Keratinocyte (primary cell): Measurements from ENCODE around the gene PPP4R3C. TPM values are rescaled to one million over a fixed set of nuclear protein-coding genes. Genes with fewer than 3 reads are reported as not detected.
"Not testable (repeated sequence)": the region's sequence is repeated elsewhere in the genome, so short reads cannot be mapped to it uniquely, and the experiment has no call there.

ENCODE experiments used
- DNase-seq: peaks from one replicate; pipeline ENCODE4 v3.0.0-alpha.2; 2011; ENCODE audit warnings: low read depth, missing footprints, low spot score
- FAIRE-seq: peaks from 2 replicates; lab custom pipeline; 2011; peaks lifted over from hg19 to GRCh38; lab: Jason Lieb, UNC
- H2AFZ ChIP-seq: 2 replicates; pipeline ENCODE4 v1.6.0; 2012; ENCODE audit warnings: low read length, control low read depth, inconsistent platforms; ENCODE audit not compliant: control insufficient read depth
- H3K27ac ChIP-seq: 2 replicates; pipeline ENCODE4 v1.5.1; 2011; ENCODE audit warnings: low read length; ENCODE audit not compliant: control insufficient read depth, insufficient read depth
- H3K27me3 ChIP-seq: 3 replicates; pipeline ENCODE4 v1.6.0; 2011; ENCODE audit warnings: low read length; ENCODE audit not compliant: control insufficient read depth, insufficient read depth; ENCODE audit errors: extremely low read depth
- H3K36me3 ChIP-seq, 2 experiments: 2 replicates in 1 of 2; 3 replicates in 1 of 2; pipeline ENCODE4 v1.5.1; 2011; ENCODE audit warnings: low read length in 2 of 2, mild to moderate bottlenecking in 1 of 2; ENCODE audit not compliant: control insufficient read depth in 2 of 2, insufficient read depth in 2 of 2; ENCODE audit errors: extremely low read depth in 1 of 2
- H3K4me1 ChIP-seq: 3 replicates; pipeline ENCODE4 v1.5.1; 2011; ENCODE audit warnings: low read length; ENCODE audit not compliant: control insufficient read depth, insufficient read depth; ENCODE audit errors: extremely low read depth
- H3K4me2 ChIP-seq: 3 replicates; pipeline ENCODE4 v1.6.0; 2011; ENCODE audit warnings: low read depth, low read length; ENCODE audit not compliant: control insufficient read depth, insufficient read depth; ENCODE audit errors: extremely low read depth
- H3K4me3 ChIP-seq, 3 experiments: fragments of 200-600 bp in 1 of 3; sonication (generic) in 1 of 3; 2 replicates in 2 of 3; 3 replicates in 1 of 3; pipeline ENCODE4 v1.5.1; 2011 to 2016; ENCODE audit warnings: low read length in 3 of 3, mild to moderate bottlenecking in 3 of 3, control low read depth in 2 of 3, inconsistent platforms in 1 of 3, low read depth in 1 of 3, mixed read lengths in 1 of 3, mixed run types in 1 of 3, moderate library complexity in 1 of 3; ENCODE audit not compliant: control insufficient read depth in 2 of 3, insufficient read depth in 2 of 3; ENCODE audit errors: extremely low read depth in 1 of 3
- H3K79me2 ChIP-seq: 2 replicates; pipeline ENCODE4 v1.6.0; 2012; ENCODE audit warnings: low read length; ENCODE audit not compliant: control insufficient read depth, insufficient read depth
- H3K9ac ChIP-seq: 3 replicates; pipeline ENCODE4 v1.6.0; 2011; ENCODE audit warnings: low read length; ENCODE audit not compliant: control insufficient read depth, insufficient read depth; ENCODE audit errors: extremely low read depth
- H3K9me1 ChIP-seq: 3 replicates; pipeline ENCODE4 v1.6.0; 2011; ENCODE audit warnings: low read length; ENCODE audit not compliant: control insufficient read depth, insufficient read depth; ENCODE audit errors: extremely low read depth
- H3K9me3 ChIP-seq: 2 replicates; pipeline ENCODE4 v1.5.1; 2012; ENCODE audit warnings: low read depth, low read length; ENCODE audit not compliant: control insufficient read depth
- H4K20me1 ChIP-seq: 3 replicates; pipeline ENCODE4 v1.6.0; 2011; ENCODE audit warnings: low read length; ENCODE audit not compliant: control insufficient read depth, insufficient read depth; ENCODE audit errors: extremely low read depth
- CTCF ChIP-seq, 3 experiments: IDR thresholded peaks in 1 of 3; conservative IDR thresholded peaks in 1 of 3; optimal IDR thresholded peaks in 1 of 3; 2 replicates in 2 of 3; 3 replicates in 1 of 3; pipeline versions ENCODE3 to v1.5.1; 2011; ENCODE audit warnings: low read length in 3 of 3, mild to moderate bottlenecking in 3 of 3, moderate library complexity in 2 of 3, control low read depth in 1 of 3, inconsistent platforms in 1 of 3; ENCODE audit not compliant: insufficient read depth in 2 of 3; ENCODE audit errors: extremely low read depth in 1 of 3
- EZH2 ChIP-seq: IDR thresholded peaks from one replicate; pipeline ENCODE4 v1.6.1; 2012; ENCODE audit warnings: inconsistent platforms, mild to moderate bottlenecking, low read length, moderate library complexity
- dilution Hi-C: fragments of 300-500 bp; cut with MboI; formaldehyde crosslinking; loops from one replicate; pipeline ENCODE4 v1.7.0; 2020; ENCODE audit warnings: low sequenced_read_pairs; ENCODE audit not compliant: extremely low pct_ligation_motif_present
- polyA plus RNA-seq, 5 experiments: library from polyadenylated mRNA; depleted of rRNA in 3 of 5; stranded (reverse) in 3 of 5; stranded (forward) in 1 of 5; unstranded in 1 of 5; fragments of >200 nt; gene quantifications; 1 replicate in 1 of 5; 2 replicates in 3 of 5; 3 replicates in 1 of 5; pipeline versions ENCODE4 v1.2.1 to v1.2.3, GENCODE V29; 2011 to 2012; ENCODE audit warnings: missing spikeins in 2 of 5, low read depth in 1 of 5, low replicate concordance in 1 of 5

PPP4R3C gene
- polyA plus RNA-seq, 1 donor (not counting 4 experiments of a cell fraction or from before 2014, with no cell fraction given), result not detected

- no peaks in the 10 kb centered on the region for H3K4me1 ChIP-seq
- H2AFZ ChIP-seq, result no peak overlapping the region
- no peaks in the 10 kb centered on the region for H3K36me3 ChIP-seq
- H3K9me1 ChIP-seq, result no peaks in the 10 kb centered on the region
- peaks cover 3% of the 10 kb centered on the region for H3K9me3 ChIP-seq
- dilution Hi-C loops, result no loop called here
- DNase-seq (no peak), FAIRE-seq (no peak)
- TF ChIP-seq CTCF (optimal IDR thresholded peaks at IDR 0.05 in 1 of 3, IDR thresholded peaks at IDR 0.05 in 1 of 3, conservative IDR thresholded peaks at IDR 0.05 in 1 of 3; ENCODE audit: extremely low read depth in 1 of 3, insufficient read depth in 2 of 3, low read length in 3 of 3), result no peak
- H3K27me3 ChIP-seq, result no peaks in the 10 kb centered on the region
- H3K9ac ChIP-seq, result no peak overlapping the region
- H3K27ac ChIP-seq, result no peak overlapping the region
- no peak overlapping the region for H3K4me3 ChIP-seq
- no peak overlapping the region for H3K4me2 ChIP-seq
- H4K20me1 ChIP-seq, result no peaks in the 10 kb centered on the region
- H3K79me2 ChIP-seq, result no peaks in the 10 kb centered on the region
Observed at GRCh38 chrX:27466051-27466450, 2.9 kb upstream of the PPP4R3C start.

DNA sequence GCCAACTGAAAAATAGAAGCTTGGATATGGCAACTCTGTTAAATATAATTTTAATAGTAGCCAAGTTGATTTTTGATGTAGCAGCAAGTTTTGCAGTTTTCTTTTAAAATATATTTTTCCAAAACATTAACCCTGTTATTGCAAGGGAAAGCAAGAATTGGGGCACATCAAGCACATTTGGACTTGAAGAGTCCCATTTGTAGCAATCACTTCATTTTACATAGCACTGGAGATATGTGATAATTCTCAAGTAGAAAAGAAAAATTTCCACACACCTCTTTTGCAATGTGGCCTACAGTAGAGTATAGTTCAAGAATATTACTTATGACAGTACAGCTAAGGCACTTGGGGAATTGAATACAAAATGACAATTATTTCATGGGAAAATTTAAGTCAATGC lies 1.9 kb upstream of the PPP4R3C start:
- Histone ChIP-seq H3K4me1 (no peaks in the 10 kb centered on the region), H3K79me2 (no peaks in the 10 kb centered on the region), H3K9me1 (no peaks in the 10 kb centered on the region), H3K9ac (no peak overlapping the region), H2AFZ (no peak overlapping the region), H3K4me2 (no peak overlapping the region), H3K27ac (no peak overlapping the region), H3K9me3 (peaks cover 3% of the 10 kb centered on the region), H3K36me3 (no peaks in the 10 kb centered on the region), H3K4me3 (no peak overlapping the region), H4K20me1 (no peaks in the 10 kb centered on the region), H3K27me3 (no peaks in the 10 kb centered on the region)
- no peak for FAIRE-seq
- dilution Hi-C loops, result no loop called here
- TF ChIP-seq EZH2, result no peak
- TF ChIP-seq CTCF (optimal IDR thresholded peaks at IDR 0.05 in 1 of 3, IDR thresholded peaks at IDR 0.05 in 1 of 3, conservative IDR thresholded peaks at IDR 0.05 in 1 of 3; ENCODE audit: extremely low read depth in 1 of 3, insufficient read depth in 2 of 3, low read length in 3 of 3), result no peak
- no peak for DNase-seq

- dilution Hi-C loops, H3K4me1 ChIP-seq, H3K36me3 ChIP-seq, H3K9ac ChIP-seq, H3K79me2 ChIP-seq, FAIRE-seq, H3K4me2 ChIP-seq, H2AFZ ChIP-seq, H4K20me1 ChIP-seq, H3K27ac ChIP-seq, H3K27me3 ChIP-seq, DNase-seq, H3K9me3 ChIP-seq, H3K9me1 ChIP-seq, H3K4me3 ChIP-seq: not testable (repeated sequence)
Observed at GRCh38 chrX:27459129-27459528, 4.0 kb downstream of the PPP4R3C start.

GRCh38 chrX:27458544-27458943 lies 4.6 kb downstream of the PPP4R3C start:
- H3K27ac ChIP-seq, H3K9me1 ChIP-seq, H3K4me3 ChIP-seq, H2AFZ ChIP-seq, dilution Hi-C loops, FAIRE-seq, DNase-seq, H3K9ac ChIP-seq, H3K27me3 ChIP-seq, H3K4me2 ChIP-seq, H4K20me1 ChIP-seq, H3K9me3 ChIP-seq, H3K4me1 ChIP-seq, H3K79me2 ChIP-seq, H3K36me3 ChIP-seq: not testable (repeated sequence)
